ENCODE results near the gene HUNK. TPM values are rescaled to one million over a fixed set of nuclear protein-coding genes. Genes with fewer than 3 reads are reported as not detected.

HUNK gene
- total RNA-seq, 1 donor from 2014 or later: not detected

GRCh38 chr21:31870472-31871193 is 2.2 kb upstream of the HUNK start:
- intact Hi-C loops (cut with micrococcal nuclease): loop anchor here (5.0 kb wide), 1 partner anchor 138 kb away; the partner anchor contains the start of gene SCAF4

- intact Hi-C loops (cut with micrococcal nuclease): loop anchor here (5.0 kb wide), 1 partner anchor 139 kb away; the partner anchor contains the start of gene SCAF4
These were observed 1.4 kb upstream of the HUNK start for GRCh38 chr21:31871371-31871770.

- intact Hi-C loops (cut with micrococcal nuclease): loop anchor here (5.0 kb wide), 1 partner anchor 140 kb away; the partner anchor contains the start of gene SCAF4
These were observed 758 bp upstream of the HUNK start for GRCh38 chr21:31872072-31872451.

- intact Hi-C loops (cut with micrococcal nuclease): loop anchor here (5.0 kb wide), 1 partner anchor 141 kb away; the partner anchor contains the start of gene SCAF4
These were observed 465 bp downstream of the HUNK start for GRCh38 chr21:31873275-31873695.

GRCh38 chr21:31873696-31874599 is 1.1 kb downstream of the HUNK start:
- intact Hi-C loops (cut with micrococcal nuclease): loop anchor here (5.0 kb wide), 1 partner anchor 142 kb away; the partner anchor contains the start of gene SCAF4

GRCh38 chr21:31874812-31875212 is 2.0 kb downstream of the HUNK start:
- intact Hi-C loops (cut with micrococcal nuclease): loop anchor here (5.0 kb wide), 1 partner anchor 143 kb away; the partner anchor contains the start of gene SCAF4

- intact Hi-C loops (cut with micrococcal nuclease): no loop called here
These were observed 2.7 kb downstream of the HUNK start for GRCh38 chr21:31875496-31876015.

GRCh38 chr21:31877463-31877957 is 4.7 kb downstream of the HUNK start:
- intact Hi-C loops (cut with micrococcal nuclease): no loop called here

- intact Hi-C loops (cut with micrococcal nuclease): no loop called here
These were observed 6.0 kb downstream of the HUNK start for GRCh38 chr21:31878831-31879230.

- intact Hi-C loops (cut with micrococcal nuclease): no loop called here
These were observed 6.4 kb downstream of the HUNK start for GRCh38 chr21:31879241-31879650.

- intact Hi-C loops (cut with micrococcal nuclease): no loop called here
These were observed 7.1 kb downstream of the HUNK start for GRCh38 chr21:31879911-31880310.

GRCh38 chr21:31880816-31881215 is 8.0 kb downstream of the HUNK start:
- intact Hi-C loops (cut with micrococcal nuclease): no loop called here

GRCh38 chr21:31882711-31883110 is 9.9 kb downstream of the HUNK start:
- intact Hi-C loops (cut with micrococcal nuclease): no loop called here

GRCh38 chr21:31885146-31885545 is 12.3 kb downstream of the HUNK start:
- intact Hi-C loops (cut with micrococcal nuclease): no loop called here

GRCh38 chr21:31886915-31887314 is 14.1 kb downstream of the HUNK start:
- intact Hi-C loops (cut with micrococcal nuclease): no loop called here

- intact Hi-C loops (cut with micrococcal nuclease): no loop called here
These were observed 14.6 kb downstream of the HUNK start for GRCh38 chr21:31887391-31887841.

- intact Hi-C loops (cut with micrococcal nuclease): no loop called here
These were observed 16.1 kb downstream of the HUNK start for GRCh38 chr21:31888936-31889371.

- intact Hi-C loops (cut with micrococcal nuclease): no loop called here
These were observed 16.6 kb downstream of the HUNK start for GRCh38 chr21:31889460-31889859.

GRCh38 chr21:31892686-31893085 is 19.9 kb downstream of the HUNK start:
- intact Hi-C loops (cut with micrococcal nuclease): no loop called here

GRCh38 chr21:31893851-31894415 is 21.1 kb downstream of the HUNK start:
- intact Hi-C loops (cut with micrococcal nuclease): no loop called here

GRCh38 chr21:31894457-31894856 is 21.6 kb downstream of the HUNK start:
- intact Hi-C loops (cut with micrococcal nuclease): no loop called here
